ENCODE measurements around the gene GOT2. TPM values are rescaled to one million over a fixed set of nuclear protein-coding genes. Genes with fewer than 3 reads are reported as not detected.
A peak's percentile ranks its signal among the peaks of the same experiment; 100 is the strongest.

The GOT2 gene
- polyA plus RNA-seq, 6 donors from 2014 or later: 39.5 to 53.5 (median 47.3) TPM

- DNase-seq (no peak), ATAC-seq (ENCODE audit: low read depth in 2 of 2) (no peak)
- Mint-ChIP-seq H3K36me3 (no peaks in the 10 kb centered on the region), H3K9me3 (no peaks in the 10 kb centered on the region), H3K4me3 (peak overlapping the region; percentile 89 to 99 (median 98)), H3K27ac (peak overlapping the region in 2 of 6 donors; percentile 33 to 75), H3K4me1 (peaks cover 16 to 46% (median 43%) of the 10 kb centered on the region in 3 donors), H3K27me3 (peaks cover 4 to 14% (median 5%) of the 10 kb centered on the region in 3 donors)
Observed at GRCh38 chr16:58734459-58734787, 307 bp upstream of the GOT2 start.

- ATAC-seq (ENCODE audit: low read depth in 2 of 2) (no peak), DNase-seq (no peak)
- peaks cover 20 to 46% (median 43%) of the 10 kb centered on the region in 3 donors for H3K4me1 Mint-ChIP-seq
- peak overlapping the region; percentile 79 to 95 (median 90) for H3K4me3 Mint-ChIP-seq
- no peaks in the 10 kb centered on the region for H3K9me3 Mint-ChIP-seq
- H3K27me3 Mint-ChIP-seq: peaks cover 0 to 4% (median 3%) of the 10 kb centered on the region in 3 donors
- H3K27ac Mint-ChIP-seq: peak overlapping the region in 4 of 6 donors; percentile 22 to 75 (median 39)
- H3K36me3 Mint-ChIP-seq: no peaks in the 10 kb centered on the region
Observed at GRCh38 chr16:58733248-58733670, 857 bp downstream of the GOT2 start.

- ATAC-seq (ENCODE audit: low read depth in 2 of 2) (no peak), DNase-seq (no peak)
- Mint-ChIP-seq H3K4me3 (peak overlapping the region; percentile 79 to 95 (median 90)), H3K9me3 (no peaks in the 10 kb centered on the region), H3K27ac (peak overlapping the region in 4 of 6 donors; percentile 16 to 75 (median 29)), H3K4me1 (peaks cover 20 to 46% (median 43%) of the 10 kb centered on the region in 3 donors), H3K36me3 (no peaks in the 10 kb centered on the region), H3K27me3 (no peaks in the 10 kb centered on the region)
Observed at GRCh38 chr16:58732545-58733247, 1.4 kb downstream of the GOT2 start.

GRCh38 chr16:58730724-58731370 lies 3.3 kb downstream of the GOT2 start:
- DNase-seq: no peak
- Mint-ChIP-seq H3K4me1 (peaks cover 20 to 44% (median 43%) of the 10 kb centered on the region in 3 donors), H3K27ac (peak overlapping the region in 2 of 6 donors; percentile 41 to 78), H3K9me3 (no peaks in the 10 kb centered on the region), H3K36me3 (no peaks in the 10 kb centered on the region), H3K27me3 (no peaks in the 10 kb centered on the region), H3K4me3 (peak overlapping the region in 2 of 8 donors; percentile 44 to 63)
- no peak for ATAC-seq (ENCODE audit: low read depth in 2 of 2)

- H3K27ac Mint-ChIP-seq: peak overlapping the region in 2 of 6 donors; percentile 9 to 61
- ATAC-seq (ENCODE audit: low read depth in 2 of 2) (no peak), DNase-seq (no peak)
- H3K27me3 Mint-ChIP-seq: no peaks in the 10 kb centered on the region
- H3K4me3 Mint-ChIP-seq: no peak overlapping the region
- H3K36me3 Mint-ChIP-seq: no peaks in the 10 kb centered on the region
- H3K9me3 Mint-ChIP-seq: no peaks in the 10 kb centered on the region
- peaks cover 13 to 28% (median 26%) of the 10 kb centered on the region in 3 donors for H3K4me1 Mint-ChIP-seq
Observed at GRCh38 chr16:58727796-58728568, 6.1 kb downstream of the GOT2 start.

GRCh38 chr16:58727028-58727781 lies 6.9 kb downstream of the GOT2 start:
- Mint-ChIP-seq H3K27me3 (no peaks in the 10 kb centered on the region), H3K36me3 (no peaks in the 10 kb centered on the region), H3K4me3 (no peak overlapping the region), H3K9me3 (no peaks in the 10 kb centered on the region), H3K27ac (peak overlapping the region in 1 of 6 donors; percentile 9), H3K4me1 (peaks cover 8 to 21% (median 18%) of the 10 kb centered on the region in 3 donors)
- ATAC-seq (ENCODE audit: low read depth in 2 of 2) (no peak), DNase-seq (no peak)

GRCh38 chr16:58723109-58723508 lies 11.0 kb downstream of the GOT2 start:
- Mint-ChIP-seq H3K27ac (no peak overlapping the region), H3K9me3 (no peaks in the 10 kb centered on the region), H3K4me1 (no peaks in the 10 kb centered on the region), H3K36me3 (peaks cover 7 to 8% of the 10 kb centered on the region in 2 donors), H3K4me3 (no peak overlapping the region), H3K27me3 (no peaks in the 10 kb centered on the region)
- DNase-seq: no peak
- no peak for ATAC-seq (ENCODE audit: low read depth in 2 of 2)

GRCh38 chr16:58717994-58718393 lies 16.1 kb downstream of the GOT2 start:
- DNase-seq: no peak
- H3K9me3 Mint-ChIP-seq: no peaks in the 10 kb centered on the region
- no peak for ATAC-seq (ENCODE audit: low read depth in 2 of 2)
- no peaks in the 10 kb centered on the region for H3K27me3 Mint-ChIP-seq
- no peak overlapping the region for H3K27ac Mint-ChIP-seq
- no peak overlapping the region for H3K4me3 Mint-ChIP-seq
- H3K36me3 Mint-ChIP-seq: peaks cover 22 to 27% of the 10 kb centered on the region in 2 donors
- no peaks in the 10 kb centered on the region for H3K4me1 Mint-ChIP-seq

- ATAC-seq (ENCODE audit: low read depth in 2 of 2) (no peak), DNase-seq (no peak)
- peak overlapping the region in 2 of 6 donors; percentile 16 to 53 for H3K27ac Mint-ChIP-seq
- H3K36me3 Mint-ChIP-seq: peaks cover 22 to 27% of the 10 kb centered on the region in 2 donors
- H3K4me1 Mint-ChIP-seq: no peaks in the 10 kb centered on the region
- H3K4me3 Mint-ChIP-seq: no peak overlapping the region
- H3K27me3 Mint-ChIP-seq: no peaks in the 10 kb centered on the region
- no peaks in the 10 kb centered on the region for H3K9me3 Mint-ChIP-seq
Observed at GRCh38 chr16:58716468-58716867, 17.6 kb downstream of the GOT2 start.

GRCh38 chr16:58713742-58714141 lies 20.4 kb downstream of the GOT2 start:
- H3K4me3 Mint-ChIP-seq: no peak overlapping the region
- ATAC-seq (ENCODE audit: low read depth in 2 of 2): no peak
- peaks cover 21 to 24% of the 10 kb centered on the region in 2 donors for H3K36me3 Mint-ChIP-seq
- peaks cover 0 to 5% (median 0%) of the 10 kb centered on the region in 3 donors for H3K4me1 Mint-ChIP-seq
- H3K27me3 Mint-ChIP-seq: no peaks in the 10 kb centered on the region
- H3K9me3 Mint-ChIP-seq: no peaks in the 10 kb centered on the region
- no peak overlapping the region for H3K27ac Mint-ChIP-seq
- DNase-seq: no peak

GRCh38 chr16:58709333-58709732 lies 24.8 kb downstream of the GOT2 start:
- DNase-seq: no peak
- Mint-ChIP-seq H3K9me3 (no peaks in the 10 kb centered on the region), H3K36me3 (peaks cover 12 to 19% of the 10 kb centered on the region in 2 donors), H3K4me1 (peaks cover 0 to 8% (median 0%) of the 10 kb centered on the region in 3 donors), H3K4me3 (no peak overlapping the region), H3K27ac (peak overlapping the region in 1 of 6 donors; percentile 15), H3K27me3 (no peaks in the 10 kb centered on the region)
- ATAC-seq (ENCODE audit: low read depth in 2 of 2): no peak

GRCh38 chr16:58699151-58699550 lies 35.0 kb downstream of the GOT2 start:
- ATAC-seq (ENCODE audit: low read depth in 2 of 2) (no peak), DNase-seq (no peak)
- H3K4me3 Mint-ChIP-seq: no peak overlapping the region
- H3K4me1 Mint-ChIP-seq: no peaks in the 10 kb centered on the region
- H3K27me3 Mint-ChIP-seq: no peaks in the 10 kb centered on the region
- no peak overlapping the region for H3K27ac Mint-ChIP-seq
- H3K9me3 Mint-ChIP-seq: peaks cover 0 to 4% (median 0%) of the 10 kb centered on the region in 7 donors
- H3K36me3 Mint-ChIP-seq: no peaks in the 10 kb centered on the region

- Mint-ChIP-seq H3K27me3 (peaks cover 0 to 8% (median 4%) of the 10 kb centered on the region in 3 donors), H3K9me3 (peaks cover 0 to 12% (median 5%) of the 10 kb centered on the region in 7 donors), H3K36me3 (peaks cover 0 to 14% of the 10 kb centered on the region in 2 donors), H3K4me1 (no peaks in the 10 kb centered on the region), H3K4me3 (no peak overlapping the region), H3K27ac (no peak overlapping the region)
- DNase-seq (no peak), ATAC-seq (ENCODE audit: low read depth in 2 of 2) (no peak)
Observed at GRCh38 chr16:58695368-58695767, 38.7 kb downstream of the GOT2 start.

Measured in naive B cell (primary cell).